Body of pancreas (tissue), 4 donors: ENCODE measurements around the gene PEPD. TPM values are rescaled to one million over a fixed set of nuclear protein-coding genes. Genes with fewer than 3 reads are reported as not detected.

ENCODE experiments used
- ATAC-seq: fragments of 150-250 bp; one replicate; pipeline ENCODE4 v1.9.1; 2016
- DNase-seq, 4 donors: peaks; one replicate each; pipeline ENCODE4 v3.0.0-alpha.2; 2019
- H3K27ac ChIP-seq, 4 donors: fragments of 200-600 bp; sonication (generic); 1 replicate in 3 of 4; 2 replicates in 1 of 4; pipeline versions ENCODE4 v1.5.1 to v1.6.1; 2016 to 2019; ENCODE audit warnings: mild to moderate bottlenecking in 1 of 4, mixed read lengths in 1 of 4, moderate library complexity in 1 of 4
- H3K27me3 ChIP-seq, 2 donors: fragments of 200-600 bp; sonication (generic); one replicate each; pipeline ENCODE4 v1.6.0; 2016; ENCODE audit warnings: mild to moderate bottlenecking in 1 of 2
- H3K36me3 ChIP-seq, 2 donors: fragments of 200-600 bp; sonication (generic); replicated peaks in 1 of 2; 2 replicates each; pipeline ENCODE4 v1.5.1; 2016; ENCODE audit warnings: low read depth in 2 of 2; ENCODE audit not compliant: insufficient read depth in 1 of 2
- H3K4me1 ChIP-seq: fragments of 200-600 bp; sonication (generic); one replicate; pipeline ENCODE4 v1.6.0; 2016
- H3K4me3 ChIP-seq, 2 donors: fragments of 200-600 bp; sonication (generic); 1 replicate in 1 of 2; 2 replicates in 1 of 2; pipeline ENCODE4 v1.5.1; 2016 to 2019
- H3K9me3 ChIP-seq, 3 donors: fragments of 200-600 bp; sonication (generic); 1 replicate in 2 of 3; 2 replicates in 1 of 3; pipeline ENCODE4 v1.5.1; 2016
- CTCF ChIP-seq, 7 experiments: fragments of 450-650 bp in 4 of 7; fragments of 200-600 bp in 3 of 7; sonication (generic) in 3 of 7; IDR thresholded peaks; one replicate each; pipeline ENCODE4 v1.5.1; 2016 to 2019; ENCODE audit warnings: antibody characterized with exemption in 7 of 7
- POLR2A ChIP-seq, 3 donors: fragments of 450-650 bp; IDR thresholded peaks; one replicate each; pipeline ENCODE4 v1.6.1; 2016; ENCODE audit warnings: antibody characterized with exemption in 3 of 3, mild to moderate bottlenecking in 2 of 3
- WGBS, 2 donors: methylation state at CpG; one replicate each; pipeline ENCODE4 v1.1.5; 2017; 5-methylcytosine and 5-hydroxymethylcytosine counted together
- intact Hi-C: fragments of 100-400 bp; cut with DNase I; formaldehyde crosslinking; loops from one replicate; pipeline ENCODE4 v1.15.1; 2023
- total RNA-seq, 2 donors: library from RNA; depleted of rRNA; stranded (reverse); fragments of >200 nt; gene quantifications; one replicate each; pipeline ENCODE4 v1.1.0, GENCODE V29; 2016

The PEPD gene
- total RNA-seq, 2 donors from 2014 or later: 33.2 to 54.7 TPM

GRCh38 chr19:33529094-33529676, 7.6 kb upstream of the PEPD start:
- no peaks in the 10 kb centered on the region for H3K9me3 ChIP-seq
- intact Hi-C loops: no loop called here
- ATAC-seq: no peak
- no peak for DNase-seq
- H3K27me3 ChIP-seq: no peaks in the 10 kb centered on the region
- H3K4me3 ChIP-seq: no peak overlapping the region
- H3K27ac ChIP-seq: no peak overlapping the region
- H3K36me3 ChIP-seq: no peaks in the 10 kb centered on the region
- TF ChIP-seq POLR2A (IDR thresholded peaks at IDR 0.05) (no peak), CTCF (IDR thresholded peaks at IDR 0.05) (no peak)
- WGBS, 2 donors: 48 to 54% methylated on average over 8 to 12 of the region's 12 CpGs
- no peaks in the 10 kb centered on the region for H3K4me1 ChIP-seq

GRCh38 chr19:33528404-33528803, 6.8 kb upstream of the PEPD start:
- TF ChIP-seq POLR2A (IDR thresholded peaks at IDR 0.05) (no peak), CTCF (IDR thresholded peaks at IDR 0.05) (no peak)
- Histone ChIP-seq H3K27ac (no peak overlapping the region), H3K9me3 (no peaks in the 10 kb centered on the region), H3K4me1 (no peaks in the 10 kb centered on the region), H3K4me3 (no peak overlapping the region), H3K36me3 (no peaks in the 10 kb centered on the region), H3K27me3 (no peaks in the 10 kb centered on the region)
- no peak for ATAC-seq
- no peak for DNase-seq
- intact Hi-C loops: no loop called here
- WGBS, 2 donors: 41 to 45% methylated on average over 2 of the region's 2 CpGs

- intact Hi-C loops: no loop called here
- no peak for ATAC-seq
- 60 to 100% methylated on average over 1 to 2 of the region's 2 CpGs for WGBS, 2 donors
- Histone ChIP-seq H3K36me3 (no peaks in the 10 kb centered on the region), H3K4me1 (peaks cover 4% of the 10 kb centered on the region), H3K4me3 (no peak overlapping the region), H3K27me3 (no peaks in the 10 kb centered on the region), H3K9me3 (no peaks in the 10 kb centered on the region), H3K27ac (no peak overlapping the region)
- no peak for DNase-seq
- TF ChIP-seq CTCF (IDR thresholded peaks at IDR 0.05) (no peak), POLR2A (IDR thresholded peaks at IDR 0.05) (no peak)
These were observed 5.5 kb upstream of the PEPD start for GRCh38 chr19:33527125-33527524.

GRCh38 chr19:33524024-33524664, 2.6 kb upstream of the PEPD start:
- WGBS, 2 donors: 21 to 54% methylated on average over 6 to 17 of the region's 17 CpGs
- Histone ChIP-seq H3K4me1 (peaks cover 19% of the 10 kb centered on the region), H3K27ac (no peak overlapping the region), H3K27me3 (no peaks in the 10 kb centered on the region), H3K36me3 (no peaks in the 10 kb centered on the region), H3K4me3 (no peak overlapping the region), H3K9me3 (no peaks in the 10 kb centered on the region)
- DNase-seq (no peak), ATAC-seq (no peak)
- TF ChIP-seq CTCF (IDR thresholded peaks at IDR 0.05) (no peak), POLR2A (IDR thresholded peaks at IDR 0.05) (no peak)
- intact Hi-C loops: no loop called here

GRCh38 chr19:33523167-33523566, 1.6 kb upstream of the PEPD start:
- DNase-seq: no peak
- 21 to 42% methylated on average over 2 of the region's 2 CpGs for WGBS, 2 donors

More at GRCh38 chr19:33523167-33523566, 1.6 kb upstream of the PEPD start:
- Histone ChIP-seq H3K27me3 (no peaks in the 10 kb centered on the region), H3K4me1 (peaks cover 19% of the 10 kb centered on the region), H3K9me3 (no peaks in the 10 kb centered on the region), H3K27ac (no peak overlapping the region), H3K36me3 (no peaks in the 10 kb centered on the region), H3K4me3 (no peak overlapping the region)
- ATAC-seq: no peak
- intact Hi-C loops: no loop called here
- TF ChIP-seq CTCF (IDR thresholded peaks at IDR 0.05): no peak
- no peak for TF ChIP-seq POLR2A (IDR thresholded peaks at IDR 0.05)
